SK-N-MC (cell line): ENCODE results near the gene HERC6.

Experiments used
- EZH2 ChIP-seq: fragments of 200-600 bp; sonication (generic); IDR thresholded peaks from one replicate; pipeline ENCODE4 v1.6.1; 2017; ENCODE audit warnings: antibody characterized with exemption
- POLR2AphosphoS5 ChIP-seq: IDR thresholded peaks from 2 replicates; pipeline ENCODE4 v1.6.1; 2012; ENCODE audit warnings: mild to moderate bottlenecking, low read depth, low read length, borderline replicate concordance

- TF ChIP-seq EZH2 (no peak), POLR2AphosphoS5 (no peak)
Observed at GRCh38 chr4:88411491-88412096, 32.9 kb downstream of the HERC6 start.
